HepG2 (cell line): Measurements from ENCODE around the gene RPP25L. TPM values are rescaled to one million over a fixed set of nuclear protein-coding genes. Genes with fewer than 3 reads are reported as not detected.

Experiments used
- DNMT3B ChIP-seq: conservative IDR thresholded peaks from 2 replicates; pipeline ENCODE4 v1.6.1; 2016; ENCODE audit warnings: missing biosample characterization, control low read depth
- HIC2 ChIP-seq: sonication (generic); formaldehyde crosslinking; IDR thresholded peaks from 2 replicates; pipeline ENCODE4 v1.9.0; 2022; ENCODE audit warnings: low read depth, missing genetic modification reagents
- HOXA7 ChIP-seq: sonication (generic); formaldehyde crosslinking; IDR thresholded peaks from 2 replicates; pipeline ENCODE4 v1.8.1; 2022; ENCODE audit warnings: mild to moderate bottlenecking, missing genetic modification reagents, moderate library complexity
- IRF9 ChIP-seq: sonication (generic); formaldehyde crosslinking; IDR thresholded peaks from 2 replicates; pipeline ENCODE4 v1.8.0; 2022; ENCODE audit warnings: missing genetic modification reagents, mild to moderate bottlenecking, borderline replicate concordance
- MATR3 ChIP-seq: sonication (generic); formaldehyde crosslinking; IDR thresholded peaks from 2 replicates; pipeline ENCODE4 v1.4.0; 2020; ENCODE audit warnings: missing genetic modification reagents
- MYNN ChIP-seq: sonication (generic); formaldehyde crosslinking; IDR thresholded peaks from 2 replicates; pipeline ENCODE4 v1.4.0; 2020; ENCODE audit warnings: mild to moderate bottlenecking, low read depth, missing genetic modification reagents
- PHB2 ChIP-seq: fragments of 450-650 bp; IDR thresholded peaks from 2 replicates; pipeline ENCODE4 v1.6.1; 2018; ENCODE audit not compliant: partially characterized antibody
- POLR2A ChIP-seq, 2 experiments: IDR thresholded peaks; 2 replicates each; pipeline ENCODE4 v1.6.1; 2011; ENCODE audit warnings: low read depth in 2 of 2, low read length in 2 of 2, mild to moderate bottlenecking in 1 of 2, moderate library complexity in 1 of 2; ENCODE audit not compliant: insufficient read depth in 1 of 2
- SOX5 ChIP-seq: IDR thresholded peaks from 2 replicates; pipeline ENCODE4 v1.6.1; 2016; ENCODE audit warnings: borderline replicate concordance
- ZBTB4 ChIP-seq: sonication (generic); formaldehyde crosslinking; IDR thresholded peaks from 2 replicates; pipeline ENCODE4 v1.4.0; 2020; ENCODE audit warnings: missing genetic modification reagents, mild to moderate bottlenecking, borderline replicate concordance
- ZNF572 ChIP-seq: sonication (generic); formaldehyde crosslinking; IDR thresholded peaks from 2 replicates; pipeline ENCODE4 v1.5.1; 2020; ENCODE audit warnings: mild to moderate bottlenecking, missing genetic modification reagents
- ZNF749 ChIP-seq: sonication (generic); formaldehyde crosslinking; IDR thresholded peaks from 2 replicates; pipeline ENCODE4 v1.8.0; 2022; ENCODE audit warnings: mild to moderate bottlenecking, missing genetic modification reagents, moderate library complexity, borderline replicate concordance
- ZNF761 ChIP-seq: sonication (generic); formaldehyde crosslinking; conservative IDR thresholded peaks from 2 replicates; pipeline ENCODE4 v1.4.0; 2020; ENCODE audit warnings: mild to moderate bottlenecking, missing genetic modification reagents
- ZSCAN22 ChIP-seq: sonication (generic); formaldehyde crosslinking; IDR thresholded peaks from 2 replicates; pipeline ENCODE4 v1.4.0; 2020; ENCODE audit warnings: mild to moderate bottlenecking, missing genetic modification reagents
- polyA plus RNA-seq, 8 experiments: library from polyadenylated mRNA; depleted of rRNA in 3 of 8; stranded (reverse) in 7 of 8; unstranded in 1 of 8; fragments of >200 nt; fragmentation: Illumina TruSeq in 4 of 8; extraction: Trizol in 4 of 8; gene quantifications; 2 replicates each; pipeline versions ENCODE4 v1.2.1 to v1.2.3, GENCODE V29; 2011 to 2016; ENCODE audit warnings: low read depth in 4 of 8, missing spikeins in 1 of 8, mixed read lengths in 1 of 8; ENCODE audit not compliant: insufficient read depth in 1 of 8
- total RNA-seq, 5 experiments: library from RNA; depleted of rRNA; stranded (reverse); fragments of >200 nt; fragmentation: Illumina TruSeq; extraction: Trizol; gene quantifications; 2 replicates each; pipeline ENCODE4 v1.2.3, GENCODE V29; 2016; ENCODE audit warnings: low read depth in 1 of 5
- TF ChIP-seq, protein P1 (sequence below): sonication (generic); formaldehyde crosslinking; IDR thresholded peaks from 2 replicates; pipeline ENCODE4 v1.5.0; 2020; ENCODE audit warnings: mild to moderate bottlenecking, missing genetic modification reagents
- TF ChIP-seq, protein P2 (sequence below): sonication (generic); formaldehyde crosslinking; IDR thresholded peaks from 2 replicates; pipeline ENCODE4 v1.4.0; 2020; ENCODE audit warnings: mild to moderate bottlenecking, missing genetic modification reagents
- TF ChIP-seq, protein P3 (sequence below): IDR thresholded peaks from 2 replicates; pipeline ENCODE4 v1.6.1; 2016

Gene RPP25L
- total and polyA plus RNA-seq, 2 of the 13 experiments (the other 11 are each of a cell fraction or from before 2014, with no cell fraction given), result 24.5 to 27.3 TPM

DNA sequence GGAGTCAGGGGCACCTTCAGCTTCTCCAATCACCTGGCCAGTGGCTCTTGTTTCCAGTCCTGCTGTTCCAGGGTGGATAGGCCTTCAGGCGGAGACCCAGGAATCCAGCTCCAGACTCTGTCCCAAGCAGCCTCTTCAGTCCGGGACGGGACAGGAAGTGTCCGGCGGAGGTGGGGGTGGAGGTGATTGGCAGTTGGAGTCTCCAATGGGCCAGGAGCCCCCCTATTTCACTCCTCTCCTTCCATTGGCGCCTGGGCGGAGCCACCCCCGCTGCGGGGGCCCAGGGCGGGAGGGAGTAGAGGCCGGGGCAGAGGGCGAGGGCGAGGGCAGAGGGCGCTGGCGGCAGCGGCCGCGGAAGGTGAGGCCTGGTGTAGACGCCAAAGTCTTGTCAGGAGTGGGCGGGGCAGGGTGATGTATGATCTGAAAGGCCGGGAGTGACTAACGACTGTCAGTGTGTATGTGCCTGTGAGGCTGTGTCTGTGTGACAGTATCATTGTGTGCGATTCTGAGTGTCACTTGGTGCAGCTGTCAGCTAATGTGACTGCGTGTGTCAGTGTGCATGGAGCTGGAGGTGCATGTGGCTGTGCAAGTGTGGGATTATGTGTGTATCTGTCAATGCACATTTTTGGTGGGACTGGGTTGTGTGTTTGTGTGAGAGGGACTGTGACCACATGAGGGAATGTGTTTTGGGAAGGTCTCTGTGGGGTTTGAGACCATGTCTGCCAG lies 40.1 kb upstream of the RPP25L start, which contains the start of gene IL11RA (continued):
- TF ChIP-seq, protein P1, sequence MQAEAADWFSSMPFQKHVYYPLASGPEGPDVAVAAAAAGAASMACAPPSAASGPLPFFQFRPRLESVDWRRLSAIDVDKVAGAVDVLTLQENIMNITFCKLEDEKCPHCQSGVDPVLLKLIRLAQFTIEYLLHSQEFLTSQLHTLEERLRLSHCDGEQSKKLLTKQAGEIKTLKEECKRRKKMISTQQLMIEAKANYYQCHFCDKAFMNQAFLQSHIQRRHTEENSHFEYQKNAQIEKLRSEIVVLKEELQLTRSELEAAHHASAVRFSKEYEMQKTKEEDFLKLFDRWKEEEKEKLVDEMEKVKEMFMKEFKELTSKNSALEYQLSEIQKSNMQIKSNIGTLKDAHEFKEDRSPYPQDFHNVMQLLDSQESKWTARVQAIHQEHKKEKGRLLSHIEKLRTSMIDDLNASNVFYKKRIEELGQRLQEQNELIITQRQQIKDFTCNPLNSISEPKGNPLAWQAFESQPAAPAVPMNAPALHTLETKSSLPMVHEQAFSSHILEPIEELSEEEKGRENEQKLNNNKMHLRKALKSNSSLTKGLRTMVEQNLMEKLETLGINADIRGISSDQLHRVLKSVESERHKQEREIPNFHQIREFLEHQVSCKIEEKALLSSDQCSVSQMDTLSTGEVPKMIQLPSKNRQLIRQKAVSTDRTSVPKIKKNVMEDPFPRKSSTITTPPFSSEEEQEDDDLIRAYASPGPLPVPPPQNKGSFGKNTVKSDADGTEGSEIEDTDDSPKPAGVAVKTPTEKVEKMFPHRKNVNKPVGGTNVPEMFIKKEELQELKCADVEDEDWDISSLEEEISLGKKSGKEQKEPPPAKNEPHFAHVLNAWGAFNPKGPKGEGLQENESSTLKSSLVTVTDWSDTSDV (CRISPR knock-in tag), result no peak
- no peak for TF ChIP-seq DNMT3B (CRISPR knock-in tag)
- no peak for TF ChIP-seq MYNN (CRISPR knock-in tag)
- no peak for TF ChIP-seq IRF9
- peak; percentile 22; the same call in 1 of the 2 replicates for TF ChIP-seq SOX5 (CRISPR knock-in tag)
- peak in 1 of 2 experiments; percentile 25; a peak in 1 of 4 replicates for TF ChIP-seq POLR2A (IDR thresholded peaks at IDR 0.05; ENCODE audit: insufficient read depth in 1 of 2, low read depth in 2 of 2, low read length in 2 of 2)
- TF ChIP-seq HIC2 (CRISPR knock-in tag), result peak; percentile 81
- TF ChIP-seq, protein P2, sequence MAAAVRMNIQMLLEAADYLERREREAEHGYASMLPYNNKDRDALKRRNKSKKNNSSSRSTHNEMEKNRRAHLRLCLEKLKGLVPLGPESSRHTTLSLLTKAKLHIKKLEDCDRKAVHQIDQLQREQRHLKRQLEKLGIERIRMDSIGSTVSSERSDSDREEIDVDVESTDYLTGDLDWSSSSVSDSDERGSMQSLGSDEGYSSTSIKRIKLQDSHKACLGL (CRISPR knock-in tag), result peak; percentile 61
- TF ChIP-seq, protein P3, sequence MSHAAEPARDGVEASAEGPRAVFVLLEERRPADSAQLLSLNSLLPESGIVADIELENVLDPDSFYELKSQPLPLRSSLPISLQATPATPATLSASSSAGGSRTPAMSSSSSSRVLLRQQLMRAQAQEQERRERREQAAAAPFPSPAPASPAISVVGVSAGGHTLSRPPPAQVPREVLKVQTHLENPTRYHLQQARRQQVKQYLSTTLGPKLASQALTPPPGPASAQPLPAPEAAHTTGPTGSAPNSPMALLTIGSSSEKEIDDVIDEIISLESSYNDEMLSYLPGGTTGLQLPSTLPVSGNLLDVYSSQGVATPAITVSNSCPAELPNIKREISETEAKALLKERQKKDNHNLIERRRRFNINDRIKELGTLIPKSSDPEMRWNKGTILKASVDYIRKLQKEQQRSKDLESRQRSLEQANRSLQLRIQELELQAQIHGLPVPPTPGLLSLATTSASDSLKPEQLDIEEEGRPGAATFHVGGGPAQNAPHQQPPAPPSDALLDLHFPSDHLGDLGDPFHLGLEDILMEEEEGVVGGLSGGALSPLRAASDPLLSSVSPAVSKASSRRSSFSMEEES (CRISPR knock-in tag), result 0 out of 2 replicates have a peak, but pooled peaks have one; percentile 17
- no peak for TF ChIP-seq ZNF749 (CRISPR knock-in tag)
- TF ChIP-seq MATR3, result no peak
- no peak for TF ChIP-seq ZNF761
- no peak for TF ChIP-seq ZSCAN22 (CRISPR knock-in tag)
- no peak for TF ChIP-seq ZNF572 (CRISPR knock-in tag)
- no peak for TF ChIP-seq PHB2
- TF ChIP-seq HOXA7, result no peak
- no peak for TF ChIP-seq ZBTB4 (CRISPR knock-in tag)
